Heart left ventricle (tissue), 16 donors: ENCODE results near the gene CERS5. TPM values are rescaled to one million over a fixed set of nuclear protein-coding genes. Genes with fewer than 3 reads are reported as not detected.

Source experiments
- ATAC-seq, 4 donors: fragments of 200-7000 bp; cut with Tn5 transposase; one replicate each; pipeline ENCODE4 v1.9.1; 2020 to 2022; ENCODE audit warnings: moderate library complexity in 4 of 4, mild to moderate bottlenecking in 3 of 4, moderate number of reproducible peaks in 1 of 4
- DNase-seq, 5 donors: peaks; one replicate each; pipeline ENCODE4 v3.0.0-alpha.2; 2020
- H3K27ac ChIP-seq, 12 donors: fragments of 200-600 bp; sonication (generic) in 4 of 12; one replicate each; pipeline versions ENCODE4 v1.5.0 to v1.8.0; 2016 to 2022; ENCODE audit warnings: mild to moderate bottlenecking in 2 of 12
- H3K27me3 ChIP-seq, 9 donors: fragments of 200-600 bp; sonication (generic) in 2 of 9; one replicate each; pipeline versions ENCODE4 v1.5.1 to v1.8.0; 2016 to 2022; ENCODE audit warnings: mild to moderate bottlenecking in 3 of 9
- H3K36me3 ChIP-seq, 9 donors: fragments of 200-600 bp; sonication (generic) in 2 of 9; one replicate each; pipeline versions ENCODE4 v1.5.0 to v1.8.0; 2018 to 2022; ENCODE audit warnings: mild to moderate bottlenecking in 2 of 9
- H3K4me1 ChIP-seq, 12 donors: fragments of 200-600 bp; sonication (generic) in 4 of 12; one replicate each; pipeline versions ENCODE4 v1.5.0 to v1.8.0; 2016 to 2022; ENCODE audit warnings: mild to moderate bottlenecking in 3 of 12
- H3K4me3 ChIP-seq, 12 donors: fragments of 200-600 bp; sonication (generic) in 4 of 12; one replicate each; pipeline versions ENCODE4 v1.5.0 to v1.8.0; 2017 to 2022; ENCODE audit warnings: mild to moderate bottlenecking in 9 of 12, moderate library complexity in 4 of 12
- H3K9me3 ChIP-seq, 12 donors: fragments of 200-600 bp; sonication (generic) in 4 of 12; one replicate each; pipeline versions ENCODE4 v1.5.0 to v1.8.0; 2016 to 2022; ENCODE audit warnings: mild to moderate bottlenecking in 1 of 12
- CTCF ChIP-seq, 12 donors: fragments of 200-600 bp; sonication (generic) in 4 of 12; IDR thresholded peaks; one replicate each; pipeline versions ENCODE4 v1.5.0 to v1.8.0; 2018 to 2022; ENCODE audit warnings: antibody characterized with exemption in 12 of 12, mild to moderate bottlenecking in 5 of 12
- POLR2A ChIP-seq, 2 donors: fragments of 450-650 bp; IDR thresholded peaks; one replicate each; pipeline ENCODE4 v1.6.1; 2017; ENCODE audit warnings: antibody characterized with exemption in 2 of 2, mild to moderate bottlenecking in 2 of 2, moderate library complexity in 2 of 2
- WGBS, 4 donors: extraction: QIAGEN DNeasy Blood & Tissue Kit in 2 of 4; methylation state at CpG; one replicate each; pipeline versions ENCODE4 v1.1.5 to v1.1.7; 2013 to 2018; 5-methylcytosine and 5-hydroxymethylcytosine counted together
- intact Hi-C, 10 donors: fragments of 100-400 bp; cut with DNase I; formaldehyde crosslinking; loops; one replicate each; pipeline versions ENCODE4 v1.11.1 to v1.14.2; 2022
- polyA plus RNA-seq, 2 donors: library from polyadenylated mRNA; stranded (reverse); fragments of 200-250 nt; gene quantifications; one replicate each; pipeline ENCODE4 v1.2.3, GENCODE V29; 2013
- total RNA-seq, 9 donors: library from RNA; depleted of rRNA in 2 of 9; stranded (reverse); fragments of >200 nt in 2 of 9; fragmentation: NEBNext Ultra II Directional in 3 of 9; extraction: Animal tissue kit (Norgen Biotek cat#: 25700) in 3 of 9; gene quantifications; one replicate each; pipeline versions ENCODE4 v1.1.0 to v1.2.4, GENCODE V29; 2016 to 2023
- donor health status: ischemic (EF 13 %, LVEDD 7.1; RV severe dilation, severe dysfunction).
- donor health status: healthy with polysubstance abuse.
- donor health status: DM: no; HTN: yes; CAD: no.
- donor health status: DM: no; HTN: no; CAD: no.
- donor health status: ischemic (EF 25% LVEDD 6.9; RV normal size, moderate dysfunction).
- donor health status: ischemic (EF 25% LVEDD 5.7; RV mildly dilated, moderate dysfunction).
- donor health status: healthy.
- donor health status: DM: yes; HTN: yes; CAD: no.
- donor health status: ischemic (EF 35%, LVEDD 5.7; RV mildly dilated, moderate dysfunction).
- donor health status: nonischemic (EF 11% LVEDD 7.7; RV severe dilation, severe dysfunction).
- donor health status: DM: yes; HTN: yes; CAD: no.
- donor health status: PGD.
- donor health status: ischemic (EF 29% LVEDD 5.4; RV normal size, mild dysfunction).
- donor health status: nonischemic (EF 23%, LVEDD 6.1; RV moderate dilation, normal function).

CERS5 gene
- total and polyA plus RNA-seq, 11 donors: 6.8 to 28.4 (median 11.7) TPM

DNA sequence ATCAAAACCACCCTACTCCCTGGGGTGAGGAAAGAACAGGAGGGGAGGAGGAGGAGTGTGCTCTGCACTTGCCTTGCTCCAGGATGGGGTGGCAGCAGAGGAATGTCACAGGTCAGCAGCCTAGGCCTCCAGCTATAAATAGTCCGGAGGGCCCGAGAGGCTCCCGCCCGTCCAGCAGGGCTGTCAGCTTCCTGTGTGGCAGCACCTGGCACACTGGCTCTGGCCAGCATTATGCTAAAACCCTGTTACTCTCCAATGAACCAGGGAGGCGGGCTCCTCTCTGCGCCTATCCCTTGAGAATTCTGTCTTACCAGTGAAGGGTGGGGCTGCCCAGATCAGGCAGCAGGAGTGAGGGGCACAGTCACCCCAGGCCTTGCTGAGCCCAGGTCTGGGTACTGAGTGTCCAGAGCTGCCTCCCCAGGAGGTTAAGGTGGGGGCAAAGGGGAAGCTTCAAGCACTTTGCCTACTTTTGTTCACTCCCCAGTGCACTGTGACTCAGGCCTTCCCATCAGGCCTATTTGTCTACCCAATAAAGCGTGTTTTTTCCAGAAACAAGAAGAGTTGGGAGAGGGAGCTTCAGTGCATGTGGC is 56.3 kb downstream of the CERS5 start:
- no peaks in the 10 kb centered on the region for H3K9me3 ChIP-seq
- no peak for TF ChIP-seq POLR2A (IDR thresholded peaks at IDR 0.05)
- TF ChIP-seq CTCF (IDR thresholded peaks at IDR 0.05): no peak
- ATAC-seq (peak; percentile 39 to 64 (median 60)), DNase-seq (peak; percentile 78 to 92 (median 84))
- peaks cover 0 to 53% (median 44%) of the 10 kb centered on the region in 12 donors for H3K4me1 ChIP-seq
- intact Hi-C loops: loop anchor here in 8 of 10 donors (1.0 to 10.0 kb wide), 6 partner anchors 26 to 64 kb away; partner anchors contain the start of genes CERS5 (in 6 of the 8) and SMARCD1 (in 2 of the 8)
- H3K36me3 ChIP-seq: peaks cover 0 to 14% (median 4%) of the 10 kb centered on the region in 9 donors
- WGBS, 4 donors: 17 to 26% (median 21%) methylated on average over 5 to 7 of the region's 7 CpGs
- peak overlapping the region; percentile 78 to 100 (median 92) for H3K27ac ChIP-seq
- no peaks in the 10 kb centered on the region for H3K27me3 ChIP-seq
- peak overlapping the region in 9 of 12 donors; percentile 27 to 99 (median 66) for H3K4me3 ChIP-seq

DNA sequence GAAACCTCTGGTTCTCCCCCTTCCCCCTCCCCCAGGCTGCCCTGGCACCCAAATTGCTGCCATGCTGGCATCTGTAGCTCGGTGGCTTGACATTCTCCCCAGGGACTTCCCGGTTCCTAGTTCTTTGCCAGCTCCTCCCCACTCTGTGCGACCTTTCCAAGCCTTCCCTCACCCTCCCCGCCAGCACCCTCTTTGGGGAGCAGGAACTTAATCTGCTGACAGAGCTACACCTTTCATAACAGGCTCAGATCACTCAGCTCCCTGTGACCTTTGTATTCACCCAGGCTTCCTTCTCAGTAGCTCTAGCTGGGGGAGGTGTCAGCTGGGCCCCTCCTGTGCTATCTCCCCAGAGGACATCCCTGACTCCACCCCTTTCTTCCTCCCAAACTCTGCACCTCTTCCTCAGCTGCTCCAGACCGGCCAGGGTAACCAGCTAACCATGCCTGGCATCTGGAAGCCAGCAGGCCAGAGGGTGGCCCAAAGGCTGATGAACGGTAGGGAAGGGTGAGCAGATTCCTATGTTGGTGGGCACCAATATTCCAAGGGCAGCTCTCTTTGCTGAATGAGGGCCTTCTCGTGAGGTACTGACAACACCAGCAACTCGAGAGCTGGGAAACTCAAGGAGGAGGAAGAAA is 56.9 kb downstream of the CERS5 start:
- H3K4me3 ChIP-seq: peak overlapping the region in 5 of 12 donors; percentile 3 to 99 (median 19)
- intact Hi-C loops: loop anchor here in 7 of 10 donors (2.0 to 10.0 kb wide), 4 partner anchors 25 to 65 kb away; partner anchors contain the start of genes CERS5 (in 5 of the 7) and SMARCD1 (in 1 of the 7)

GRCh38 chr12:50109319-50109718 is 57.9 kb downstream of the CERS5 start:
- intact Hi-C loops: no loop called here
- no peak overlapping the region for H3K4me3 ChIP-seq
- 89 to 100% (median 93%) methylated on average over 3 of the region's 3 CpGs for WGBS, 4 donors
- peak overlapping the region; percentile 78 to 100 (median 92) for H3K27ac ChIP-seq
- no peak for TF ChIP-seq POLR2A (IDR thresholded peaks at IDR 0.05)
- TF ChIP-seq CTCF (IDR thresholded peaks at IDR 0.05): no peak
- H3K27me3 ChIP-seq: no peaks in the 10 kb centered on the region
- H3K36me3 ChIP-seq: peaks cover 0 to 1% (median 0%) of the 10 kb centered on the region in 9 donors
- DNase-seq (no peak), ATAC-seq (no peak)
- peaks cover 2 to 54% (median 42%) of the 10 kb centered on the region in 12 donors for H3K4me1 ChIP-seq
- no peaks in the 10 kb centered on the region for H3K9me3 ChIP-seq

More for the DNA sequence above, 56.9 kb downstream of the CERS5 start:
- ATAC-seq (peak in 3 of 4 donors; percentile 1 to 18 (median 6)), DNase-seq (peak; percentile 52 to 77 (median 68))
- Histone ChIP-seq H3K4me1 (peaks cover 1 to 48% (median 44%) of the 10 kb centered on the region in 12 donors), H3K9me3 (no peaks in the 10 kb centered on the region), H3K27me3 (no peaks in the 10 kb centered on the region), H3K36me3 (peaks cover 0 to 8% (median 0%) of the 10 kb centered on the region in 9 donors), H3K27ac (peak overlapping the region; percentile 78 to 100 (median 92))
- TF ChIP-seq POLR2A (IDR thresholded peaks at IDR 0.05): no peak
- no peak for TF ChIP-seq CTCF (IDR thresholded peaks at IDR 0.05)
- WGBS, 4 donors: 27 to 30% (median 29%) methylated on average over 8 of the region's 8 CpGs
